ENCODE data around the gene NTNG1. TPM values are rescaled to one million over a fixed set of nuclear protein-coding genes. Genes with fewer than 3 reads are reported as not detected.

The NTNG1 gene
- total RNA-seq, 6 experiments from 2014 or later, result not detected

DNA sequence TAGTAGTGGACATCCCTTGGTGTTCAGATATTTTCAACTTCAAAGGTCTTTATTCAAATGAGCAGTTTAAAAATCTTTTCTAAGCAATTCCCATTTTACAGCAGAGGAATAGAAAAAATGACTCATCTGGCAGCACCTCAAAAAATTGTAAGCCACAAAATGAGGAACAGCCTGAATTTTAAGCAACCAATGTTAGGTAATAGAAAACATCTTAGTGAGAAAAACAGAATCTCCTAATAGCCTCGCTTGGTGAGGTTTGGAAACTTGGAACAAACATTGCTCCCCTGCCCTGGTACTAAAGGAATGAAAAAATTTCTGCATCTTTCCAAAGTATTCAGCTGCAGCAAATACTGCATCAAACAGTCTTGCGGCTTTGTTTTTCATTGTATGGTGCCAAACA lies 264.4 kb downstream of the NTNG1 start:
- no peaks in the 10 kb centered on the region for H3K9me3 ChIP-seq
- no peak for DNase-seq
- H3K27ac ChIP-seq, result no peak overlapping the region
- intact Hi-C loops (cut with DNase I), result no loop called here
- no peak for ATAC-seq
- no peaks in the 10 kb centered on the region for H3K27me3 ChIP-seq
- H3K4me1 ChIP-seq, result no peaks in the 10 kb centered on the region
- TF ChIP-seq POLR2A (IDR thresholded peaks at IDR 0.05), result no peak
- TF ChIP-seq, protein P1, sequence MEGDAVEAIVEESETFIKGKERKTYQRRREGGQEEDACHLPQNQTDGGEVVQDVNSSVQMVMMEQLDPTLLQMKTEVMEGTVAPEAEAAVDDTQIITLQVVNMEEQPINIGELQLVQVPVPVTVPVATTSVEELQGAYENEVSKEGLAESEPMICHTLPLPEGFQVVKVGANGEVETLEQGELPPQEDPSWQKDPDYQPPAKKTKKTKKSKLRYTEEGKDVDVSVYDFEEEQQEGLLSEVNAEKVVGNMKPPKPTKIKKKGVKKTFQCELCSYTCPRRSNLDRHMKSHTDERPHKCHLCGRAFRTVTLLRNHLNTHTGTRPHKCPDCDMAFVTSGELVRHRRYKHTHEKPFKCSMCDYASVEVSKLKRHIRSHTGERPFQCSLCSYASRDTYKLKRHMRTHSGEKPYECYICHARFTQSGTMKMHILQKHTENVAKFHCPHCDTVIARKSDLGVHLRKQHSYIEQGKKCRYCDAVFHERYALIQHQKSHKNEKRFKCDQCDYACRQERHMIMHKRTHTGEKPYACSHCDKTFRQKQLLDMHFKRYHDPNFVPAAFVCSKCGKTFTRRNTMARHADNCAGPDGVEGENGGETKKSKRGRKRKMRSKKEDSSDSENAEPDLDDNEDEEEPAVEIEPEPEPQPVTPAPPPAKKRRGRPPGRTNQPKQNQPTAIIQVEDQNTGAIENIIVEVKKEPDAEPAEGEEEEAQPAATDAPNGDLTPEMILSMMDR (IDR thresholded peaks at IDR 0.05), result no peak
- 43% methylated on average over 2 of the region's 2 CpGs for WGBS (ENCODE audit: insufficient coverage, low coverage, low lambda C conversion rate, missing lambda C conversion rate)
- H3K36me3 ChIP-seq, result no peaks in the 10 kb centered on the region
- H3K4me3 ChIP-seq, result no peak overlapping the region

DNA sequence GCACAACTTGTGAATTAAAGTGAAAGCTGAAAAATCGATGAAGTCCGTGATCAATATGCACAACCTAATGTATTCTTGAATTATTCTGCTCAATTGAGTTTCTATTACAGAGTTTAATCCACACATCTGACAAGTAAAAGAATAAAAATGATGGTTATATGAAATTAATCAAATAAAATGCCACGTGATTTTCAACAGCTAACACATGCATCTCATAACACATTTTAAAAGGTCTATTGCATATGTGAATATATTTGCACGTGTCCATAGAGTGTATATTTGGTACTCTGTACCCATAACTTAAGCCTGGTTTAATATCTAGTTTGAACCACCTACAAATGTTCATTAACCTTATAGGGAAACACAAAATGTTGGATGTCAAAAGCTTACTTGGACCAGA lies 266.2 kb downstream of the NTNG1 start:
- no peaks in the 10 kb centered on the region for H3K27me3 ChIP-seq
- TF ChIP-seq, protein P1 (IDR thresholded peaks at IDR 0.05), result no peak
- no peak for TF ChIP-seq POLR2A (IDR thresholded peaks at IDR 0.05)
- DNase-seq (no peak), ATAC-seq (no peak)
- H3K4me1 ChIP-seq, result no peaks in the 10 kb centered on the region
- H3K27ac ChIP-seq, result no peak overlapping the region
- 51% methylated on average over 4 of the region's 4 CpGs for WGBS (ENCODE audit: insufficient coverage, low coverage, low lambda C conversion rate, missing lambda C conversion rate)
- H3K4me3 ChIP-seq, result no peak overlapping the region
- H3K36me3 ChIP-seq, result no peaks in the 10 kb centered on the region
- intact Hi-C loops (cut with DNase I), result no loop called here
- no peaks in the 10 kb centered on the region for H3K9me3 ChIP-seq

DNA sequence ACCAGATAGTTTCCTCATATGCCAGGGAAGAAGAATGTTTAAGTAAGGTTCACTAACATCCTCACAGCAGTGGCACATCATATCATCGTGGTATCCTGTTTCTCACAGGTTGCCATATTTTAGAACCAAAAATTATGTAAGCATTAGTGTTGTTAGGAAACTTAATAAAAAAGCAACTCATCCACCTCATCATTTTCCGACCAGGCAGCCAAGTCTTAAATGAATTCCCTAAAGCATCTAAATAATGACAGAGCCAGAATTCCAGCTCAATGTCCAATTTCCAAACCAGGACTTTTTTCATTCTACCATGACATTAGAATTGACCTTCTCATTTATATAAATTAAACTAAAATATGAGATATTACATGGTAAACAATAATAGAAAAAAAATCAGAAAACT lies 272.7 kb downstream of the NTNG1 start:
- Histone ChIP-seq H3K9me3 (no peaks in the 10 kb centered on the region), H3K4me1 (no peaks in the 10 kb centered on the region), H3K36me3 (no peaks in the 10 kb centered on the region), H3K27ac (no peak overlapping the region), H3K27me3 (no peaks in the 10 kb centered on the region), H3K4me3 (no peak overlapping the region)
- intact Hi-C loops (cut with DNase I), result no loop called here
- DNase-seq (no peak), ATAC-seq (no peak)
- no peak for TF ChIP-seq POLR2A (IDR thresholded peaks at IDR 0.05)
- TF ChIP-seq, protein P1 (IDR thresholded peaks at IDR 0.05), result no peak
- WGBS (ENCODE audit: insufficient coverage, low coverage, low lambda C conversion rate, missing lambda C conversion rate), result 37% methylated on average over 2 of the region's 2 CpGs

DNA sequence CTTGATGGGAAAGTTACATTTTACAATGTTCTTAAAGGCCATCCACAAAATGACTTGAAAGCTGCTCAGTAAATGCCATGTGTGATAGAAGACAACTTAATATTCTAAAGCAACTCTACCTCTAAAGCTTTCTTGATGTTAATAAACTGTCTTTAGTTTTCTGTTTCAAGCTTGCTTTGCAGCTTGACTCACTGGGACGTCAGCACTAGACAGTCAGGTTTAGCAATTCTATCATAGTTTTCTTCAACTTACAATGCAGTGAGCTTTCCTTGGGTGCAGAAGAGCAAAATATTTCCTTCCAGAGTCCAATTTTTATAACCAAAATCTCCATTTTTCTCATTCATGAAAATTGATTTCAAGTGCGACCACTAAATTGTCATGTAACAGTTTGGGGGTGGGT lies 273.1 kb downstream of the NTNG1 start:
- DNase-seq, result no peak
- no peaks in the 10 kb centered on the region for H3K36me3 ChIP-seq
- H3K4me3 ChIP-seq, result no peak overlapping the region
- intact Hi-C loops (cut with DNase I), result no loop called here
- TF ChIP-seq POLR2A (IDR thresholded peaks at IDR 0.05), result no peak
- TF ChIP-seq, protein P1 (IDR thresholded peaks at IDR 0.05), result no peak
- H3K27me3 ChIP-seq, result no peaks in the 10 kb centered on the region
- 61% methylated on average over 2 of the region's 2 CpGs for WGBS (ENCODE audit: insufficient coverage, low coverage, low lambda C conversion rate, missing lambda C conversion rate)
- no peaks in the 10 kb centered on the region for H3K9me3 ChIP-seq
- H3K27ac ChIP-seq, result no peak overlapping the region
- no peak for ATAC-seq
- no peaks in the 10 kb centered on the region for H3K4me1 ChIP-seq

DNA sequence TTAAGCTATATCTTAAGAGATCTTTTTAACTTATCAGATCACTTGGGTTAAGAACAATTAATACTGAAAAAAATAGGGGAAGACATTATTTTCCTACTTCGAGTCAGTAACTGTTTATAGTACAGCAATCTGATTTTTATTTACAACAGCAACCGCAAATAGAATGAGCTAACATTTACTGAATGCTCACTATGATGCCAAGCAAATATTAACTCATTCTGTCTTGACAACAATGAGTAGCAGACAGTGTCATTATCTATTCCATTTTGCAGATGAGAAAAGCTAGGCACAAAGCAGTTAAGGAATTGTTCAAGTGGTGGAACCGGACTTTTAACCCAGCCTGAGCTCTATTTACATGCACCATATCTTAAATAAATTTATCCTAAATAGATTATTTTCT lies 273.7 kb downstream of the NTNG1 start:
- no peak for DNase-seq
- Histone ChIP-seq H3K27me3 (no peaks in the 10 kb centered on the region), H3K9me3 (no peaks in the 10 kb centered on the region), H3K36me3 (no peaks in the 10 kb centered on the region), H3K4me3 (no peak overlapping the region), H3K27ac (no peak overlapping the region), H3K4me1 (no peaks in the 10 kb centered on the region)
- no peak for ATAC-seq
- 27% methylated on average over 3 of the region's 3 CpGs for WGBS (ENCODE audit: insufficient coverage, low coverage, low lambda C conversion rate, missing lambda C conversion rate)
- TF ChIP-seq POLR2A (IDR thresholded peaks at IDR 0.05), result no peak
- TF ChIP-seq, protein P1 (IDR thresholded peaks at IDR 0.05), result no peak
- intact Hi-C loops (cut with DNase I), result no loop called here

Measured in right lobe of liver (tissue), 6 donors.